ENCODE data around the gene ASCC1.

ASCC1 gene

DNA sequence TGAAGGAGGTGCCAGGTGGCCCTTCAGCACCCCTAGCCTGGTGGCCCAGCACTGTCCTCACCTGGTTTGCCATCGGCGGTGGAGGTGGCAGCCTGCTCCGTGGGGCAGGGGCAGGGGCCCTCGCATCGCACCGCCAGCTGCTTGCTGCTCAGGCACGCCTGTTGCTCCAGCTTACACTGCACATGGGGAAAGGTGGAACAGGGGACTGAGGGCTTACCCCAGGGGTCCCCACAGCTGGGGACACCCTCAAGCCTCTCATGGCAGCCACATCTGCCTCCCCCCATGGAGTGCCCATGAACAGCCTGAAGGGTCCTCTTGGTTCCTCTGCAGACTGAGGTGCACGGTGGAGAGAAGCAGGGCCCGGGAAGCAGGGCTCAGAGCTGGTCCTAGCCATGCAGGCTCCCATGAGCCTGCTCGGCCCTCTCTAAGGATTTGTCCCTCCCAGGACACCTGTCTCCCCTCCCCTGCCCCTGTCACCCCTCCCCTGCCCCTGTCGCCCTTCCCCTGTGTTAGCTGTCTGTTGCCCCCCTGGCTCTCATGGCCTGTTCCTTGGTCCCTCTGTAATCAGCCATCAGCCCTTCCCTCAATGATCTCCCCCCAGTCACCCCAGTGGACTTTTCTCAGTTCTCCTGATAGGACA is 147.8 kb downstream of the ASCC1 start:
- Histone ChIP-seq H3K4me3 (ENCODE audit: insufficient read depth, low read depth, low read length) (no peak overlapping the region), H3K9me3 (ENCODE audit: control insufficient read depth, low read length) (no peaks in the 10 kb centered on the region), H3K27ac (ENCODE audit: insufficient read depth, low read depth, low read length, poor library complexity, severe bottlenecking) (no peak overlapping the region), H3K36me3 (ENCODE audit: control insufficient read depth, insufficient read depth, low read length) (no peaks in the 10 kb centered on the region), H3K4me1 (ENCODE audit: control insufficient read depth, insufficient read depth, low read length) (peaks cover 23% of the 10 kb centered on the region), H3K27me3 (ENCODE audit: control insufficient read depth, insufficient read depth, low read length, poor library complexity, severe bottlenecking) (no peaks in the 10 kb centered on the region)
- 92 to 93% methylated on average over 11 of the region's 11 CpGs for WGBS, 2 experiments

DNA sequence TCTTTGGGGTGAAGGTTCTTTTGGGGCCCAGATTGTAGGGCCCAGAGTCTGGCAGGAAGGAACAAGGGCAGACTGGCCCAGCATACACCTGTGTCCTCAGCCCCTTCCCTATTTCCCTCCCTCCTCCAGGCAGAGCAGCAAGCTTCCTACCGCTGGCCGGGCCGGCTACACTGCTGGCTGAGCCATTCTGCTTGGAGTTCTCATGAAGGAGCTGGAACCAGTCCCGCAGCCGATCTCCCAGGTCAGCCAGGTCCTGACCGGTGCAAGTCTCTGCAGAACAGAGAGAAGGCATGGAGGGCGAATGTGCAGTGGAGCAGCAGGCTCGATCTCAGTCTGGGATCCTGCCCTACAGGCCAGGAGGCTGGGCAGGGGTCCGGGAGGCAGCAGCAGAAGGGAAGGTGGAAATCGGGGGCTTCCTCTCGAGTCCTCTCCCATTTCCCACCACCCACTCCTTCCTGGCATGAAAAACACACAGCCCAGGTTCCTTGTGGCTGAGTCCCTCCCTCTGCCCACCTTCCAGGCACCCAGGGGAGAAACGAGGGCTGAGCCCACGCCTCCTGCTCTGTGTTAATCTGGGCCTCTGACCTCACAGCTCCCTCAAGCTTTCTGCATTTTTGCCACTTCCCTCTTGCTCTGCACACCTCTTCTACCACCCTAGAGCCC is 148.5 kb downstream of the ASCC1 start:
- Histone ChIP-seq H3K27ac (ENCODE audit: insufficient read depth, low read depth, low read length, poor library complexity, severe bottlenecking) (no peak overlapping the region), H3K4me3 (ENCODE audit: insufficient read depth, low read depth, low read length) (no peak overlapping the region), H3K4me1 (ENCODE audit: control insufficient read depth, insufficient read depth, low read length) (peaks cover 23% of the 10 kb centered on the region), H3K27me3 (ENCODE audit: control insufficient read depth, insufficient read depth, low read length, poor library complexity, severe bottlenecking) (no peaks in the 10 kb centered on the region), H3K9me3 (ENCODE audit: control insufficient read depth, low read length) (no peaks in the 10 kb centered on the region), H3K36me3 (ENCODE audit: control insufficient read depth, insufficient read depth, low read length) (no peaks in the 10 kb centered on the region)
- 90% methylated on average over 13 of the region's 13 CpGs for WGBS, 2 experiments

DNA sequence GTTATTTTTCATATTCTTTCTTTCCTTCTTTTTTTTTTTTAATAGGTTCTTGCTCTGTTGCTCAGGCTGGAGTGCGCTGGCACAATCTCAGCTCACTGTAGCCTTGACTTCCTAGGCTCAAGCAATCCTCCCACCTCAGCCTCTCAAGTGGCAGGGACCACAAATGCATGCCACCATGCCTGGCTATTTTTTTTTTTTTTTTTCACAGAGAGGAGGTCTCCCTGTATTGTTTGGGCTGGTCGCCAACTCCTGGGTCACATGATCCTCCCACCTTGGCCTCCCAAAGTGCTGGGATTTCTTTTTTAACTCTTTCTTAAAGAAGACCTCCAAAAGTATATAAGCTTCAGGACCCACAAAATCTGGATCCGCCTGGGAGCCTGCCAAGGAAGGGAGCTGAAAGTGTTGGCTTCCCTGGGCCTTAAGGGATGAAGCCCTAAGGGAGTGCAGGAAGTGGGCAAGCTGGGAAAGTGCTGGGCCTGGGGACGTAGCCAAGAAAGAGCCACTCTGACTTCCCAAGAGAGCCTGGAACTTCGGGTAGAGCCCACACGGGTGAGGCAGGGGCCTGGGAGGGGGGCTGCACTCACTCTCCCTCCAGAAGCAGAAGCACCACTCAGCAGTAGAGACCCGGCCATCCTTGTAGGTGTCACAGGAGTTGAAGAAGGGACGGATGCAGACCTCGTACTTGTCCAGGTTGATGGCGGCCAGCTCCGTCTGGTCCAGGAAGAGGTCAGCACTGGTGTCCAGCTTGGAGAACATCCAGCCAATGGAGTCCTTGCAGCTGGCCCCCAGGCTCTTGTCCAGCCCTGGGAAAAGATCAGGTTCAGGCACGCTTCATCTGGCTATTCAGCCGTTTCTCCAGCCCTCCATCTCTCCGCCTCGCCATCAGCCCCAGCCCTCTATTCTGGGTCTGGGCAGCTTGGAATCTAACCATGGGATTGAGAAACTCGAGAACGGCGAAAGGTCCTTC is 149.5 kb downstream of the ASCC1 start:
- Histone ChIP-seq H3K27ac (ENCODE audit: insufficient read depth, low read depth, low read length, poor library complexity, severe bottlenecking) (no peak overlapping the region), H3K9me3 (ENCODE audit: control insufficient read depth, low read length) (no peaks in the 10 kb centered on the region), H3K4me1 (ENCODE audit: control insufficient read depth, insufficient read depth, low read length) (peaks cover 27% of the 10 kb centered on the region), H3K36me3 (ENCODE audit: control insufficient read depth, insufficient read depth, low read length) (no peaks in the 10 kb centered on the region), H3K27me3 (ENCODE audit: control insufficient read depth, insufficient read depth, low read length, poor library complexity, severe bottlenecking) (no peaks in the 10 kb centered on the region), H3K4me3 (ENCODE audit: insufficient read depth, low read depth, low read length) (no peak overlapping the region)
- WGBS, 2 experiments, result 92 to 94% methylated on average over 18 of the region's 18 CpGs

DNA sequence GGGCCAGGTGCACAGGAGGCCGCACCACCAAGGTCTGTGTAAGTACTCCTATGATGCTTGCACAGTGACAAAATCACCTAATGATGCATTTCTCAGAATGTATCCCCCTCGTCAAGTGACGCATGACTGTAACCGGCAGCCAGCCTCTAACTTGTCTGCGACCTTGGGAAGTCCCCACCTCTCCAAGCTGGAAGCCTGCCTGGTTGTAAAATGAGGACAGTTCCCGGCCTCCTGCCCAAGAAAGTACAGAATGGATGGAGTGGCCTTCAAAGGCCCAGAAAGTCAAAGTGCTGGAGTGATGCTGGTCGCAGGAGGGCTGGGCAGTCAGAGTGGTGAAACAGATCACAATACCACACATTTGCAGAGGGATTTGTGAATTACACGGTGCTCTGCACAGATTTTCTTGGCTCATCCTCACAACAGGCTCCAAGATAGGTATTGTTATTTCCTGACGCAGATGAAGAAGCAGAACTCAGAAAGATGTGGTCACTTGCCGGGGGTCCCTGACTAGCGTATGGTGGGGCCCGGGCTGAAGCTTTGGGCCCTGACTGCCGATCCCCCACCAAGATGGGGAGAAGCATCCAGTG is 150.5 kb downstream of the ASCC1 start:
- Histone ChIP-seq H3K4me3 (ENCODE audit: insufficient read depth, low read depth, low read length) (no peak overlapping the region), H3K4me1 (ENCODE audit: control insufficient read depth, insufficient read depth, low read length) (peaks cover 32% of the 10 kb centered on the region), H3K27ac (ENCODE audit: insufficient read depth, low read depth, low read length, poor library complexity, severe bottlenecking) (no peak overlapping the region), H3K9me3 (ENCODE audit: control insufficient read depth, low read length) (no peaks in the 10 kb centered on the region), H3K27me3 (ENCODE audit: control insufficient read depth, insufficient read depth, low read length, poor library complexity, severe bottlenecking) (no peaks in the 10 kb centered on the region), H3K36me3 (ENCODE audit: control insufficient read depth, insufficient read depth, low read length) (no peaks in the 10 kb centered on the region)
- 94 to 96% methylated on average over 13 of the region's 13 CpGs for WGBS, 2 experiments

DNA sequence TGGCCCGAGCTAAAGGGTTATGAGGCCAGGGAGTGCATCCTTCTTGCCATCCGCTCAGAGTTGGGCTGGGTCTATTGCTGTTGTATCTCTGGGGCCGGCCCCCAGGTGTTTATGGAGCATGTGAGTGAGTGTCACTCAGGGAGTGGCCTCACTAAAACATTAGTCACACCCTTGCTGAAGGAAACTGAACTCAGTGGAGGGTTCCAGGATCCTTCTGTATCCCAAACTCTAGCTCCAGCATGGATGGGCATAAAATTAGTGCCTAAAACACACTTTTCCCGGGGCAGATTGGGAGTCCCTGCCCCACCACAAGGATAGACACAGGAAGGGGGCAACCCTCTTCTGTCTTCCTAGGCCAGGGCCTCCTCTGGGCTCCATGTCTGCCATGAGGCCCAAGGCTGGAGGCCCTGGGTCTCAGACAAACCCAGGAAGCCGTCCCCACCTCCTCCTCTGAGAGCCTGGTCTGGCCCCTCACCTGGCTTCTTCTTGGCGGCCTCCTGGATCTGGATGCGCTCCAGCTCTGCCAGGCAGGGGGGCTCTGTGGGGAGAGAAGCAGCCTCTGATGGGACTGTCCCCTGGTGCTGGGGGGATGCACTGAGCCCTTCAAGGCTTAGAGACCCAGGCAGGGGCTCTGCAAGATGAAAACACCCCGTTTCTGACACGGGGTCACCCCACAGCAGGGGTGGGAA is 152.2 kb downstream of the ASCC1 start:
- H3K36me3 ChIP-seq (ENCODE audit: control insufficient read depth, insufficient read depth, low read length), result no peaks in the 10 kb centered on the region
- H3K27me3 ChIP-seq (ENCODE audit: control insufficient read depth, insufficient read depth, low read length, poor library complexity, severe bottlenecking), result no peaks in the 10 kb centered on the region
- H3K27ac ChIP-seq (ENCODE audit: insufficient read depth, low read depth, low read length, poor library complexity, severe bottlenecking), result no peak overlapping the region
- H3K4me3 ChIP-seq (ENCODE audit: insufficient read depth, low read depth, low read length), result no peak overlapping the region
- 82 to 84% methylated on average over 9 of the region's 9 CpGs for WGBS, 2 experiments
- H3K4me1 ChIP-seq (ENCODE audit: control insufficient read depth, insufficient read depth, low read length), result peaks cover 24% of the 10 kb centered on the region
- H3K9me3 ChIP-seq (ENCODE audit: control insufficient read depth, low read length), result no peaks in the 10 kb centered on the region

DNA sequence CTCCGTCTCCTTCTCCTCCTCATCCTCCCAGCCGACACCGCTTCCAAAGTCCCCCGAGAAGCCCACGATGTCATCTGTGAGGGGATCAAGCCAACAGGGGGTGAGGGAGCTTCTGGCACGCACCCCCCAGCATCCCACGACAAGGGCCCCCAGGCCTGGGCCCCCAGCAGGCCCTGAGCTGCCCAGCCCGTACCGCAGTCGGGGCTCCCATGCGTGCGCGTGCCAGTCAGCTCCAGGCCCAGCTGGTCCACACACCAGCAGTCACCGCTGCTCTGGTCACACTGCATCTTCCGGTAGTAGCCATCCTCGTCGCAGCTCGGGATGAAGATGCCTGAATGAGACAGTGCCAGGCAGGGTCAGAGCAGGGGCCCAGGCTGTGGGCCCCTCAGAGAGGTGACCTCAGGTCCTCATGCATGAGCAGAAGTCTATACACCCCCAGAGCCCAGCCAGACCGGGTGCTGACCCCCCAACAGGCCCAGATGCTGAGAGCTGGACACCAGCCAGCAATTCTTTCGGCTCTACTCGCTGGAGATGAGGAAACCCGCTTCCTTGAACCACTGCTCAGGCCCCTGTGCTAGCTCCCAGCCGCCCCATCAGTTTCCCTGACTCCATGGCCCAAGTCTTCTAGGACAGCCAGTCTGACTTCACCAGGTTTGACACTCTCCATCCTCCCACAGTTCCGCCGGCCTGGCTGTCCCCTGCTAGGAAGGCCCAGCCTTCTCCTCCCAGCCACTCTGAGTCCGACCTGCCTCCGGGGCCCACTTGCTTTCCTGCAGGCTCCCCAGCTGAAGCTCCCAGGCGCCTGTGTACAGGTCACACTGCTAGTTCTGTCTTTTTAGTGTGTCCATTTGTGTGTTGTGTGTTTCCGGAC is 153.0 kb downstream of the ASCC1 start:
- no peaks in the 10 kb centered on the region for H3K27me3 ChIP-seq (ENCODE audit: control insufficient read depth, insufficient read depth, low read length, poor library complexity, severe bottlenecking)
- H3K4me1 ChIP-seq (ENCODE audit: control insufficient read depth, insufficient read depth, low read length), result peaks cover 17% of the 10 kb centered on the region
- no peak overlapping the region for H3K27ac ChIP-seq (ENCODE audit: insufficient read depth, low read depth, low read length, poor library complexity, severe bottlenecking)
- H3K36me3 ChIP-seq (ENCODE audit: control insufficient read depth, insufficient read depth, low read length), result no peaks in the 10 kb centered on the region
- 93 to 95% methylated on average over 29 of the region's 29 CpGs for WGBS, 2 experiments
- H3K4me3 ChIP-seq (ENCODE audit: insufficient read depth, low read depth, low read length), result no peak overlapping the region
- H3K9me3 ChIP-seq (ENCODE audit: control insufficient read depth, low read length), result no peaks in the 10 kb centered on the region

DNA sequence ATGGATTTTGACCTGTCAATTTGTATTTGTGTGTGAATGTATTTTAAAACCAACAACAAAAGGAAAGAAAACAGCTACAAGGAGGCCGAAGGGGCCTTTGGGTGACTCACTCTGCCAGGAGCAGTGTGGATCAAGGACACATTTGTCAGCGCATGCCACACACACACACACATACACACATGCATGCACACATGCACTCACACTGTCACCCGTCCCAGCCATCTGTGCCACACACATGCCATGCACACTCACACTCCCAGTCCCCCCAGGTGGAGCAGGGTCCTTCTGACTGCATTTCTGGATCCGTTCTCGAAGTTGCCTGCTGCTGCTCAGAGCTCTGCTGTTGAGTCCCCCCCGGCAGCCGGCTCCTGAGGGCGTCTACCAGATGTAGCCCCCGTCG is 153.7 kb downstream of the ASCC1 start:
- Histone ChIP-seq H3K4me3 (ENCODE audit: insufficient read depth, low read depth, low read length) (no peak overlapping the region), H3K9me3 (ENCODE audit: control insufficient read depth, low read length) (no peaks in the 10 kb centered on the region), H3K27me3 (ENCODE audit: control insufficient read depth, insufficient read depth, low read length, poor library complexity, severe bottlenecking) (no peaks in the 10 kb centered on the region), H3K27ac (ENCODE audit: insufficient read depth, low read depth, low read length, poor library complexity, severe bottlenecking) (no peak overlapping the region), H3K4me1 (ENCODE audit: control insufficient read depth, insufficient read depth, low read length) (peaks cover 13% of the 10 kb centered on the region), H3K36me3 (ENCODE audit: control insufficient read depth, insufficient read depth, low read length) (no peaks in the 10 kb centered on the region)
- 92 to 93% methylated on average over 10 of the region's 10 CpGs for WGBS, 2 experiments

DNA sequence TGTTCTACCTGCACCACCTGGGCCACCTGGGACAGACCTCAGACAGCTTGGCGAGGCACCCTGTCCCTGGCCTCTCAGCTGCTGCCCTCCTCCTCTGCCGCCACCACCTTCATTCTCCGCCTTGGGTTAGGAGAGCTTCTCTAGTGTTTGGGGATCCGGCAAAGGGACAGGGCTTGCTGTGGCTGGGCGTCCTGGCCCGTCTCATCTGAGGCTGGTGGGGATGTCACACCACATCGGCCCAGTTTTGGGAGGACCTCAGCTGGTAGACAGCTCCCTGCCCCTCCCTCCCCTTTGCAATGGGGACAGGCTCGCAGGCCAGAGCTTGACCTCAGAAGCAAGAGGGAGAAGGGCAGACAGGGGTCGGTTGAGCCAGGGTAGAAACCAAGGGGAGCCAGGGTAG is 154.1 kb downstream of the ASCC1 start:
- H3K27ac ChIP-seq (ENCODE audit: insufficient read depth, low read depth, low read length, poor library complexity, severe bottlenecking), result no peak overlapping the region
- peaks cover 9% of the 10 kb centered on the region for H3K4me1 ChIP-seq (ENCODE audit: control insufficient read depth, insufficient read depth, low read length)
- H3K9me3 ChIP-seq (ENCODE audit: control insufficient read depth, low read length), result no peaks in the 10 kb centered on the region
- no peaks in the 10 kb centered on the region for H3K27me3 ChIP-seq (ENCODE audit: control insufficient read depth, insufficient read depth, low read length, poor library complexity, severe bottlenecking)
- H3K4me3 ChIP-seq (ENCODE audit: insufficient read depth, low read depth, low read length), result no peak overlapping the region
- WGBS, 2 experiments, result 91 to 92% methylated on average over 9 of the region's 9 CpGs
- no peaks in the 10 kb centered on the region for H3K36me3 ChIP-seq (ENCODE audit: control insufficient read depth, insufficient read depth, low read length)

DNA sequence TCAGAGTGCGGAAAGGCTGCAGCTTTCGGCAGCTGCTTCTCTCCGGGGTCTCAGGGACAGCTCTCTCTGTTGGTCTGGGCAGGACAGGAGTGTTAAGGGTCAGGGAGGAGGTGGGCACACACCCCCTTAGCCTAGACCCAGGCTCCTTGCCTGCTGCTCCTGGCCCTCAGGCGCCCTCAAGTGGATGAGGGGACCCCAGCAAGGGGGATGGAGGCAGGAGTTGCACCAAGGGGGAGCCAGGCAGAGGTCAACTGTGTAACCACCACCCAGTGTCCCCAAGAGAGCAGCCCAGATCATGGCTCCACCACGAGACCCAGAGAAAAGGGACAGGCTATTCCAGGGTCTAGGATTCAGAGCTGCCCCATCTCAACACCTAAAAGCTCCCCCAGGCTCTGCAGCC is 154.6 kb downstream of the ASCC1 start:
- Histone ChIP-seq H3K4me3 (ENCODE audit: insufficient read depth, low read depth, low read length) (no peak overlapping the region), H3K9me3 (ENCODE audit: control insufficient read depth, low read length) (no peaks in the 10 kb centered on the region), H3K27ac (ENCODE audit: insufficient read depth, low read depth, low read length, poor library complexity, severe bottlenecking) (no peak overlapping the region), H3K27me3 (ENCODE audit: control insufficient read depth, insufficient read depth, low read length, poor library complexity, severe bottlenecking) (no peaks in the 10 kb centered on the region), H3K36me3 (ENCODE audit: control insufficient read depth, insufficient read depth, low read length) (no peaks in the 10 kb centered on the region), H3K4me1 (ENCODE audit: control insufficient read depth, insufficient read depth, low read length) (peaks cover 9% of the 10 kb centered on the region)
- WGBS, 2 experiments, result 65 to 66% methylated on average over 5 of the region's 5 CpGs

Data from ectodermal cell (in vitro differentiated cells).